PC-3 (cell line): ENCODE results near the gene USP4. TPM values are rescaled to one million over a fixed set of nuclear protein-coding genes. Genes with fewer than 3 reads are reported as not detected.

Experiments used
- ATAC-seq: fragments of 200-7000 bp; cut with Tn5 transposase; 2 replicates; pipeline ENCODE4 v1.9.1; 2020; ENCODE audit warnings: mild to moderate bottlenecking, moderate library complexity
- BruUV-seq: library from RNA; stranded (reverse); fragments of 400-500 nt; replicated peaks from 2 replicates; lab custom pipeline; 2021; lab: Mats Ljungman, UMichigan
- CTCF ChIA-PET: fragments of 300-600 bp; sonication (Branson Sonifier 250); formaldehyde crosslinking; loops from one replicate; lab custom pipeline; 2022; ENCODE audit warnings: antibody characterized with exemption; lab: Charles Lee
- POLR2A ChIA-PET: fragments of 300-600 bp; sonication (Branson Sonifier 250); formaldehyde crosslinking; loops from one replicate; lab custom pipeline; 2022; ENCODE audit warnings: antibody characterized with exemption; ENCODE audit not compliant: unreplicated experiment; lab: Charles Lee
- DNase-seq: peaks from one replicate; pipeline ENCODE4 v3.0.0-alpha.2; 2015
- H2AFZ ChIP-seq: fragments of 300-600 bp; sonication (generic); 2 replicates; pipeline ENCODE4 v1.6.0; 2016; ENCODE audit warnings: antibody characterized with exemption, low read length
- H3F3A ChIP-seq: fragments of 300-600 bp; sonication (generic); one replicate; pipeline ENCODE4 v1.6.0; 2017; ENCODE audit warnings: antibody characterized with exemption, low read length, control low read depth, mild to moderate bottlenecking; ENCODE audit not compliant: unreplicated experiment
- H3K27ac ChIP-seq: fragments of 300-600 bp; sonication (generic); 2 replicates; pipeline ENCODE4 v1.5.1; 2016; ENCODE audit warnings: mild to moderate bottlenecking, low read length
- H3K27me3 ChIP-seq: fragments of 300-600 bp; sonication (generic); 2 replicates; pipeline ENCODE4 v1.6.1; 2016; ENCODE audit warnings: low read length, mixed read lengths
- H3K36me3 ChIP-seq: fragments of 300-600 bp; sonication (generic); 2 replicates; pipeline ENCODE4 v1.6.1; 2016; ENCODE audit warnings: low read depth, mixed run types, low read length, mixed read lengths
- H3K4me1 ChIP-seq: fragments of 300-600 bp; sonication (generic); 2 replicates; pipeline ENCODE4 v1.5.1; 2016; ENCODE audit warnings: low read length; ENCODE audit not compliant: insufficient read depth
- H3K4me2 ChIP-seq: fragments of 300-600 bp; sonication (generic); 2 replicates; pipeline ENCODE4 v1.6.0; 2016; ENCODE audit warnings: low read length
- H3K4me3 ChIP-seq: fragments of 300-600 bp; sonication (generic); 2 replicates; pipeline ENCODE4 v1.5.1; 2016; ENCODE audit warnings: mild to moderate bottlenecking, low read length, mixed read lengths
- H3K79me2 ChIP-seq: fragments of 300-600 bp; sonication (generic); 2 replicates; pipeline ENCODE4 v1.6.1; 2017; ENCODE audit warnings: low read length, mixed read lengths
- H3K9ac ChIP-seq: fragments of 300-600 bp; sonication (generic); 2 replicates; pipeline ENCODE4 v1.6.0; 2016; ENCODE audit warnings: mild to moderate bottlenecking, low read length
- H3K9me2 ChIP-seq: fragments of 300-600 bp; sonication (generic); replicated peaks from 2 replicates; pipeline ENCODE4 v1.6.1; 2016; ENCODE audit warnings: mixed run types, low read length, mixed read lengths
- H3K9me3 ChIP-seq: fragments of 300-600 bp; sonication (generic); 2 replicates; pipeline ENCODE4 v1.6.1; 2016; ENCODE audit warnings: low read length, mixed read lengths
- H4K20me1 ChIP-seq: fragments of 300-600 bp; sonication (generic); 2 replicates; pipeline ENCODE4 v1.6.1; 2016; ENCODE audit warnings: low read length, mixed read lengths
- CTCF ChIP-seq: fragments of 300-600 bp; sonication (generic); conservative IDR thresholded peaks from 2 replicates; pipeline ENCODE4 v1.5.1; 2017; ENCODE audit warnings: antibody characterized with exemption, low read depth, mild to moderate bottlenecking, low read length
- EZH2 ChIP-seq: fragments of 300-600 bp; sonication (generic); IDR thresholded peaks from one replicate; pipeline ENCODE4 v1.6.1; 2017; ENCODE audit warnings: antibody characterized with exemption, mild to moderate bottlenecking, low read length; ENCODE audit not compliant: unreplicated experiment
- EZH2phosphoT487 ChIP-seq: fragments of 300-600 bp; sonication (generic); IDR thresholded peaks from 2 replicates; pipeline ENCODE4 v1.6.1; 2018; ENCODE audit warnings: mild to moderate bottlenecking, antibody characterized with exemption, low read length, borderline replicate concordance
- intact Hi-C: fragments of 100-400 bp; cut with micrococcal nuclease; formaldehyde crosslinking; loops from 2 replicates; pipeline ENCODE4 v1.9.0; 2023
- total RNA-seq: library from RNA; depleted of rRNA; stranded (reverse); fragments of >200 nt; gene quantifications from 2 replicates; pipeline ENCODE4 v1.2.3, GENCODE V29; 2014

USP4 gene
- total RNA-seq, 1 experiment from 2014 or later: 19.9 TPM

- H3K79me2 ChIP-seq: peaks cover 30% of the 10 kb centered on the region
- POLR2A ChIA-PET: no interaction called here
- H3K9ac ChIP-seq: no peak overlapping the region
- H3K4me2 ChIP-seq: no peak overlapping the region
- peaks cover 10% of the 10 kb centered on the region for H3F3A ChIP-seq
- H3K36me3 ChIP-seq: peaks cover 42% of the 10 kb centered on the region
- H3K27me3 ChIP-seq: no peaks in the 10 kb centered on the region
- DNase-seq: no peak
- peaks cover 18% of the 10 kb centered on the region for H3K4me1 ChIP-seq
- intact Hi-C loops: no loop called here
- no peaks in the 10 kb centered on the region for H3K9me3 ChIP-seq
- no peak overlapping the region for H3K4me3 ChIP-seq
- BruUV-seq: no TSS peak
- no peak overlapping the region for H2AFZ ChIP-seq
- no peak overlapping the region for H3K27ac ChIP-seq
- CTCF ChIA-PET: no interaction called here
- no peak for TF ChIP-seq EZH2phosphoT487
- TF ChIP-seq CTCF: no peak
- TF ChIP-seq EZH2: no peak
- H3K9me2 ChIP-seq: no peaks in the 10 kb centered on the region
- no peak for ATAC-seq
- no peaks in the 10 kb centered on the region for H4K20me1 ChIP-seq
These were observed 22.7 kb upstream of the USP4 start for GRCh38 chr3:49362561-49362960.

DNA sequence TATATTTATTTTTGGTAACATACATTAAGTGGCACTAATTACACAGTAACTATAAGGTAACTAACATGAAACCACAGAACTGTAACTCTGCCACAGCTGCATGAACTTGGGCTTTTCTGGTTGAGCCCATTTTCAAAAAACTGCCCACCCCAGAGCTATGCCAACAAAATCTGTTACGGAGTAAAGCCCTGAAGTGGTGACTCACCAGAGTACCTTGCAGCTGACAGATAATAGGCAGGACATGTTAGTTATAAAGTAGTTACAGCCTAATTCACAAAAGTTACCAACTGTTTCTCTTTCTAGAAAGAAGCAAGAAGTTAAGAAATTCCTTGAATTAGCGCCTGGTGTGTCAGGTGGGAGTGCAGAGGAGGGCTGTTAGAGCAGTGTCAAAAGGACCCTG lies 19.8 kb upstream of the USP4 start:
- Histone ChIP-seq H3K4me1 (peaks cover 25% of the 10 kb centered on the region), H2AFZ (no peak overlapping the region), H3K36me3 (peaks cover 37% of the 10 kb centered on the region), H3K4me3 (no peak overlapping the region), H4K20me1 (no peaks in the 10 kb centered on the region), H3K9ac (no peak overlapping the region), H3K4me2 (no peak overlapping the region), H3K9me3 (no peaks in the 10 kb centered on the region), H3K27ac (peak overlapping the region; percentile 90; the same call in 1 of the 2 replicates), H3F3A (peaks cover 10% of the 10 kb centered on the region), H3K9me2 (no peaks in the 10 kb centered on the region), H3K79me2 (peaks cover 32% of the 10 kb centered on the region), H3K27me3 (no peaks in the 10 kb centered on the region)
- ChIA-PET CTCF (no interaction called here), POLR2A (no interaction called here)
- intact Hi-C loops: loop anchor here (2.0 kb wide), 1 partner anchor 19 kb away; the partner anchor contains the start of gene USP4
- DNase-seq (peak; percentile 34), ATAC-seq (no peak)
- no TSS peak for BruUV-seq
- no peak for TF ChIP-seq EZH2phosphoT487
- no peak for TF ChIP-seq EZH2
- no peak for TF ChIP-seq CTCF

- ATAC-seq (peak; percentile 12), DNase-seq (no peak)
- H3K9me2 ChIP-seq: no peaks in the 10 kb centered on the region
- no peaks in the 10 kb centered on the region for H3K9me3 ChIP-seq
- peak overlapping the region; percentile 89 for H3K9ac ChIP-seq
- H3K27me3 ChIP-seq: no peaks in the 10 kb centered on the region
- H3F3A ChIP-seq: peaks cover 10% of the 10 kb centered on the region
- peaks cover 37% of the 10 kb centered on the region for H3K36me3 ChIP-seq
- peaks cover 25% of the 10 kb centered on the region for H3K4me1 ChIP-seq
- intact Hi-C loops: loop anchor here (2.0 kb wide), 1 partner anchor 18 kb away; the partner anchor contains the start of gene USP4
- TF ChIP-seq CTCF: no peak
- TF ChIP-seq EZH2phosphoT487: no peak
- TF ChIP-seq EZH2: no peak
- H3K4me3 ChIP-seq: peak overlapping the region; percentile 87
- H4K20me1 ChIP-seq: no peaks in the 10 kb centered on the region
- ChIA-PET POLR2A (interaction anchor here (0.6 to 1.7 kb wide), 2 partner anchors 19 to 53 kb away, joined by 3 to 9 read pairs; partner anchors contain the start of genes RHOA and USP4), CTCF (interaction anchor here (0.8 kb wide), 1 partner anchor 90 kb away, joined by 3 read pairs; no protein-coding TSS in a partner anchor)
- H2AFZ ChIP-seq: peak overlapping the region; percentile 81; the same call in 1 of the 2 replicates
- no TSS peak for BruUV-seq
- H3K27ac ChIP-seq: peak overlapping the region; percentile 90
- peak overlapping the region; percentile 79 for H3K4me2 ChIP-seq
- H3K79me2 ChIP-seq: peaks cover 32% of the 10 kb centered on the region
These were observed 19.0 kb upstream of the USP4 start for GRCh38 chr3:49358884-49359225.
